ENCODE results near the gene KCTD5. TPM values are rescaled to one million over a fixed set of nuclear protein-coding genes. Genes with fewer than 3 reads are reported as not detected.

Gene KCTD5
- total and polyA plus RNA-seq, 9 of the 15 experiments (the other 6 are each of a cell fraction or from before 2014, with no cell fraction given), result 0.73 to 58.3 (median 32.3) TPM

DNA sequence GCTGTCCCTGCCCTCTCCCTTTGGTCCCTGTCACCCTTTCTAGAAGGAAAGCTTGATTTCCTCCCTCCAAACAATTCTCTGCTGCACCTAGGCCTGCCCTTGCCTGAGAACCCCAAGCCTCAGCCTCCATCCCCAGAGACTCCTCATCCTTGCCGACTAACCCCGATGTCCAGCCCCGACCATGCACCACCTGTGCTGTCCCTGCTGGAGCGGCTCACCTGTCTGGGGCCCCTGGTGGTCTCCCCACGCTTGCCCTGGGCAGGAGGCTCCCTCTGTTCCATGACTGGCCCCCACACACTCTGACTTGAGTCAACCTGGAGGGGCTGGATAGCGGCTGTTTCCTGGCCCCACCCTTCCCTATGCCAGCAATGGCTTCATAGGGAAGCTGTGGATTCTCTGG lies 58.2 kb downstream of the KCTD5 start:
- no peak for DNase-seq (ENCODE audit: extremely low read depth in 1 of 4, low spot score in 3 of 4)
- Histone ChIP-seq H3K27ac (ENCODE audit: extremely low read depth, low read depth, low read length) (no peak overlapping the region), H3K36me3 (ENCODE audit: control insufficient read depth, insufficient read depth, low read length) (no peaks in the 10 kb centered on the region), H3K4me3 (no peak overlapping the region), H4K20me1 (replicated peaks; ENCODE audit: control insufficient read depth, insufficient read depth, low read length) (no peaks in the 10 kb centered on the region), H2AFZ (ENCODE audit: low read depth, low read length) (no peak overlapping the region), H3K4me2 (ENCODE audit: insufficient read depth, low read length) (no peak overlapping the region), H3K27me3 (ENCODE audit: control insufficient read depth in 2 of 2, insufficient read depth in 2 of 2, low read length in 2 of 2) (no peaks in the 10 kb centered on the region), H3K9me3 (replicated peaks; ENCODE audit: control insufficient read depth, insufficient read depth, low read depth, low read length) (no peaks in the 10 kb centered on the region), H3K79me2 (ENCODE audit: control insufficient read depth, insufficient read depth, low read length) (no peaks in the 10 kb centered on the region), H3K4me1 (replicated peaks in 1 of 2; ENCODE audit: control insufficient read depth in 2 of 2, insufficient read depth in 2 of 2, low read length in 2 of 2) (peaks cover 7 to 45% of the 10 kb centered on the region in 2 experiments; a peak in 4 of 5 replicates), H3K9me1 (ENCODE audit: control insufficient read depth, insufficient read depth, low read length) (no peaks in the 10 kb centered on the region), H3K9ac (ENCODE audit: insufficient read depth in 1 of 2, low read depth in 2 of 2, low read length in 2 of 2) (peak overlapping the region in 1 of 2 experiments; percentile 90; a peak in 2 of 4 replicates)
- FAIRE-seq, result no peak
- intact Hi-C loops (cut with micrococcal nuclease) (no loop called here), in situ Hi-C loops (cut with MboI) (no loop called here)
- POLR2A ChIA-PET, result interaction anchor here (1.5 to 4.3 kb wide), 3 partner anchors 11 to 29 kb away, joined by 4 to 51 read pairs (median 8); partner anchors contain the start of gene SRRM2
- ATAC-seq, result no peak
- TF ChIP-seq EP300 (IDR thresholded peaks at IDR 0.05; ENCODE audit: low read length) (no peak), EZH2 (IDR thresholded peaks at IDR 0.05; ENCODE audit: borderline replicate concordance, low read depth, low read length) (no peak), HIVEP1 (CRISPR knock-in tag; IDR thresholded peaks at IDR 0.05) (no peak), SIN3B (IDR thresholded peaks at IDR 0.05; ENCODE audit: low read depth) (no peak), ZNF696 (CRISPR knock-in tag; conservative IDR thresholded peaks at IDR 0.05) (no peak), ZNF785 (CRISPR knock-in tag; IDR thresholded peaks at IDR 0.05) (no peak)
- TF ChIP-seq, protein P1, sequence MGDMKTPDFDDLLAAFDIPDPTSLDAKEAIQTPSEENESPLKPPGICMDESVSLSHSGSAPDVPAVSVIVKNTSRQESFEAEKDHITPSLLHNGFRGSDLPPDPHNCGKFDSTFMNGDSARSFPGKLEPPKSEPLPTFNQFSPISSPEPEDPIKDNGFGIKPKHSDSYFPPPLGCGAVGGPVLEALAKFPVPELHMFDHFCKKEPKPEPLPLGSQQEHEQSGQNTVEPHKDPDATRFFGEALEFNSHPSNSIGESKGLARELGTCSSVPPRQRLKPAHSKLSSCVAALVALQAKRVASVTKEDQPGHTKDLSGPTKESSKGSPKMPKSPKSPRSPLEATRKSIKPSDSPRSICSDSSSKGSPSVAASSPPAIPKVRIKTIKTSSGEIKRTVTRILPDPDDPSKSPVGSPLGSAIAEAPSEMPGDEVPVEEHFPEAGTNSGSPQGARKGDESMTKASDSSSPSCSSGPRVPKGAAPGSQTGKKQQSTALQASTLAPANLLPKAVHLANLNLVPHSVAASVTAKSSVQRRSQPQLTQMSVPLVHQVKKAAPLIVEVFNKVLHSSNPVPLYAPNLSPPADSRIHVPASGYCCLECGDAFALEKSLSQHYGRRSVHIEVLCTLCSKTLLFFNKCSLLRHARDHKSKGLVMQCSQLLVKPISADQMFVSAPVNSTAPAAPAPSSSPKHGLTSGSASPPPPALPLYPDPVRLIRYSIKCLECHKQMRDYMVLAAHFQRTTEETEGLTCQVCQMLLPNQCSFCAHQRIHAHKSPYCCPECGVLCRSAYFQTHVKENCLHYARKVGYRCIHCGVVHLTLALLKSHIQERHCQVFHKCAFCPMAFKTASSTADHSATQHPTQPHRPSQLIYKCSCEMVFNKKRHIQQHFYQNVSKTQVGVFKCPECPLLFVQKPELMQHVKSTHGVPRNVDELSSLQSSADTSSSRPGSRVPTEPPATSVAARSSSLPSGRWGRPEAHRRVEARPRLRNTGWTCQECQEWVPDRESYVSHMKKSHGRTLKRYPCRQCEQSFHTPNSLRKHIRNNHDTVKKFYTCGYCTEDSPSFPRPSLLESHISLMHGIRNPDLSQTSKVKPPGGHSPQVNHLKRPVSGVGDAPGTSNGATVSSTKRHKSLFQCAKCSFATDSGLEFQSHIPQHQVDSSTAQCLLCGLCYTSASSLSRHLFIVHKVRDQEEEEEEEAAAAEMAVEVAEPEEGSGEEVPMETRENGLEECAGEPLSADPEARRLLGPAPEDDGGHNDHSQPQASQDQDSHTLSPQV (IDR thresholded peaks at IDR 0.05), result no peak
- BruUV-seq (replicated peaks), result no TSS peak
- CTCF ChIA-PET (ENCODE audit: low intra/inter-chr PET ratio), result no interaction called here
- WGBS (ENCODE audit: insufficient coverage, low coverage, missing lambda C conversion rate), result 62% methylated on average over 6 of the region's 6 CpGs
